CD4-positive, alpha-beta T cell treated with Interleukin-15 for 4 hours (primary cell): ENCODE data around the gene SYNGR1.
"Not testable (repeated sequence)": the region's sequence is repeated elsewhere in the genome, so short reads cannot be mapped to it uniquely, and the experiment has no call there.

ENCODE experiments used
- DNase-seq: peaks from one replicate; pipeline ENCODE4 v3.0.0-alpha.2; 2020; ENCODE audit warnings: low spot score

The SYNGR1 gene

GRCh38 chr22:39409516-39410029 is 59.8 kb downstream of the SYNGR1 start:
- DNase-seq, result no peak

GRCh38 chr22:39410264-39410663 is 60.5 kb downstream of the SYNGR1 start:
- DNase-seq, result no peak

- not testable (repeated sequence) for DNase-seq
Measured at GRCh38 chr22:39411828-39412365, 62.1 kb downstream of the SYNGR1 start.

GRCh38 chr22:39413204-39413603 is 63.4 kb downstream of the SYNGR1 start:
- DNase-seq, result not testable (repeated sequence)

- no peak for DNase-seq
Measured at GRCh38 chr22:39414377-39414776, 64.6 kb downstream of the SYNGR1 start.

GRCh38 chr22:39414886-39415285 is 65.1 kb downstream of the SYNGR1 start:
- no peak for DNase-seq

DNA sequence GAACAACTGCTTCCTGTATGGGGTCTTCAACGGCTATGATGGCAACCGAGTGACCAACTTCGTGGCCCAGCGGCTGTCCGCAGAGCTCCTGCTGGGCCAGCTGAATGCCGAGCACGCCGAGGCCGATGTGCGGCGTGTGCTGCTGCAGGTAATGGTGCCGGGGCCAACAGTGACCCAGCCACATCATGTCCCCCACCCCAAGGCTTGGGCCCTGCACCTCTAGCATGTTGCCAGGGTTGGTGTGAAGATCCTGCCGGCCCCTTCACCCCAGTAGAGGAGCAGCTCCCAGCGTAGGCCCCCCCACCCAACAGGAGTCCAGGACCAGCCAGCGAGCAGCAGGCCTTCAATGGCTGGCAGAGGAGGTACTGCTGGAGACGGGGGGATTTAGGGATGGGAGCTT is 65.7 kb downstream of the SYNGR1 start:
- DNase-seq, result no peak

GRCh38 chr22:39416319-39416718 is 66.5 kb downstream of the SYNGR1 start:
- DNase-seq, result no peak

DNA sequence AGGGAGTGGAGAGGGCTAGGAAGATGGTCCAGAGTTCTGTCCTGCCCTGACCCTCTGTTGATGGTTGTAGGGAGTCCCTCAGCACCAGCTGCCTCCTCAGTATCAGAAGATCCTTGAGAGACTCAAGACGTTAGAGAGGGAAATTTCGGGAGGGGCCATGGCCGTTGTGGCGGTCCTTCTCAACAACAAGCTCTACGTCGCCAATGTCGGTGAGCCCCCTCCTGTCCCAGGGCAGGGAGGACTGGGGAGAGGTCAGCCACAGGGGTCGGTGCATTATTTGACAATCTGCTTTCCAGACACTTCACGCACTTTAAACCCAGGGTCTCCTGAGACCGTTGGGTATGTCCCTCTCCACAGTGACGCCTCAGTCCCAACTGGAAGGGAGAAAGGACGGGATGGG is 67.8 kb downstream of the SYNGR1 start:
- no peak for DNase-seq

- DNase-seq, result no peak
Measured at GRCh38 chr22:39418696-39419095, 68.9 kb downstream of the SYNGR1 start.

- no peak for DNase-seq
Measured at GRCh38 chr22:39419096-39419495, 69.3 kb downstream of the SYNGR1 start.

GRCh38 chr22:39419911-39420310 is 70.1 kb downstream of the SYNGR1 start:
- no peak for DNase-seq

GRCh38 chr22:39421691-39422090 is 71.9 kb downstream of the SYNGR1 start:
- no peak for DNase-seq

GRCh38 chr22:39422101-39422500 is 72.3 kb downstream of the SYNGR1 start:
- no peak for DNase-seq

- DNase-seq, result no peak
Measured at GRCh38 chr22:39422721-39423120, 72.9 kb downstream of the SYNGR1 start.

- DNase-seq, result no peak
Measured at GRCh38 chr22:39423976-39424375, 74.2 kb downstream of the SYNGR1 start.

- DNase-seq, result no peak
Measured at GRCh38 chr22:39426380-39427043, 76.7 kb downstream of the SYNGR1 start.

DNA sequence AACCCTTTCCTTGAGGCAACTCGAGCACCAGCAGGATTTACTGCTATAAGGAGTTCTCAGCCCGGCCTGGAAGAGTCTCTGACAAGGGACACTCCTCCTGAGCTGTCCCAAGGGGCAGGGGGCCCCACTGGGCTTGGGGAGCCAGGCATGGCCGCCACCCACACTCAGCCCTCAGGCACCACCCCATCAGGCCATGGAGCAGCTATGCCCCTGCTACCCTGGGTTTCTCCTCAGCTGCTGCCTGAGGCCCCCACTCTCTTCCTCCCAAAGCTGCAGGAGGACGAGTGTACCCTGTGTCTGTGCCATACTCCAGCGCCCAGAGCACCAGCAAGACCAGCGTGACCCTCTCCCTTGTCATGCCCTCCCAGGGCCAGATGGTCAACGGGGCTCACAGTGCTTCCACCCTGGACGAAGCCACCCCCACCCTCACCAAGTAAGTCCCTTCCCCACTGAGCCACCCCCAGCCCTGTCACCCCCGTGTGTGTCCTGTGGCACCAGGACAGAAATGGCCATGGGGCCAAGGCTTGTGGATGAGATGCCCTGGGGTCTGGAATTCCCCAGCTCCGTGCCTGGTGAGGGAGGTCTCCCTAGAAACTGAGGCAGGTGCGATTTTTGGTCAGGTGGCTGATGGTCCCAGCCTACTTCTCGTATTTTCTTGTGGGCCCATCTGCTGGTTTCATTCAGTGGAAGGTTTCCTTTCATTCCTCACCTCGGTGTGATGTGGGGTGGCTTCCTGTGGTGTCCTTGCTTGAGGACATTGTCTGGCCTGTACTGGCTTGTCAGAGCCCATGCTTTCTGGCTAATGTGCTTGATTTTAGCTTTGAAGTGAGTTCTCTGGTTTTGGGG is 78.2 kb downstream of the SYNGR1 start:
- no peak for DNase-seq

DNA sequence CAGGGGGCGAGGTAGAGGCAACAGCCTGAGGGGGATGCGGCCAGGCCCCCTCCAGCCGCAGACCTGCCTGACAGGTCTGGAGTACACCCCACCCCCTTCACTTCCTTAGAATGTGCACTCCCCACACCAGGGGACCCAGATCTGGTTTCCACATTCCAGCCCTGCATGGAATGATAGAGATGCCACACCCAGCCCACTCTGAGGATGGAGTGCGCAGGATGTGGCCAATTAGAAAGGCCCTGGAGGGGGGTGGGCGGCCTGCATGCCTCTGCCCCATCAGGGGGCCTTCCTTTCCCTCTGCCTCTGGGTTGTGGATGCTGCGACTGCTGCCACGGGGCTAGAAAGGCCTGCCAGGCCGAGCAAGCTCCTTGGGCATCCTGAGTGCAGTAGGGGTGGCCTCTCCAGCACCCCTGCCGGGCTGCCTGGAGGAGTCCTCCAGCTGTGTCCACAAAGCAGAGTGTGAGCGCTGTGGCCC is 78.8 kb downstream of the SYNGR1 start:
- no peak for DNase-seq

DNA sequence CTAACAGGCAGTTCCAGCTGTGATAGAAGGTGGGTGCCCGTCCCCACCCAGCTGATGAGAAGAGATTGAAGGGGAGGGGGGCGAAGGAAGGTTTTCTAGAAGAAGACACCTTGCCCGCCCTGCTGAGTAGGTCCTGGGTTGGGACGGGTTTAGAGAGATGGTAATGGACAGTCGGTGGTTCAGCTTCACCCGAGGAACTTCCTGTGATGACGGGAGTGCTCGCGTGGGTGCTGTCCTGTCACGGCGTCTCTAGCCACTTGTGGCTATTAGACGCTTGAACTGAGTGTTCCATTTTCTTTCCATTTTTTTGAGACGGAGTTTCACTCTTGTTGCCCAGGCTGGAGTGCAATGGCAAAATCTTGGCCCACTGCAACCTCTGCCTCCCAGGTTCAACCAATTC is 79.4 kb downstream of the SYNGR1 start:
- DNase-seq, result no peak

DNA sequence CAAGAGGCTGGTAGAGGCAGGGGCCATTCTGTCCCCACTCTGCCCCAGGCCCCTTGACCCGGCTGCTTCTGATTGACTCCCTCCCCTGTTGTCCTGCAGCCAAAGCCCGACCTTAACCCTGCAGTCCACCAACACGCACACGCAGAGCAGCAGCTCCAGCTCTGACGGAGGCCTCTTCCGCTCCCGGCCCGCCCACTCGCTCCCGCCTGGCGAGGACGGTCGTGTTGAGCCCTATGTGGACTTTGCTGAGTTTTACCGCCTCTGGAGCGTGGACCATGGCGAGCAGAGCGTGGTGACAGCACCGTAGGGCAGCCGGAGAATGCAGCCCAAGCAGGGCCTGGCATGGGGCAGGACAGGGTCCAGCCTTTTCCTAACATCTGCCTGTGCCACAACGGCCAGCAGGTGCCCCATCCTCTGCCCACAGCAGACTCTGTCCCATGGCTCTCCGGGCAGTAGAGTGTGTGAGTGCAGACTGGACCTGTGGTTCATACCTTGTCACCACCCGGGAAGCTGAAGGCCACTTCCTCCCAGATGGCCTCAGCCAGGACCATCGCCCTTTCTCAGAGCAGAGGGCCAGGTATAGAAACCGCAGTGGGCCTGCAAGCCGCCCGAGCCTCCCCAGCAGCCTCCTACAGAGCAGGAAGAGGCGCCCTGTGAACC is 80.3 kb downstream of the SYNGR1 start:
- DNase-seq, result no peak

- DNase-seq, result no peak
Measured at GRCh38 chr22:39430576-39431150, 80.9 kb downstream of the SYNGR1 start.
